Spleen (tissue), 7 donors: ENCODE data around the gene ORC3.

Experiments
- CTCF ChIP-seq, 11 experiments: fragments of 200-600 bp in 7 of 11; fragments of 450-650 bp in 4 of 11; sonication (generic) in 4 of 11; IDR thresholded peaks in 8 of 11; conservative IDR thresholded peaks in 3 of 11; 1 replicate in 7 of 11; 2 replicates in 4 of 11; pipeline versions ENCODE4 v1.4.0 to v1.8.0; 2016 to 2021; ENCODE audit warnings: antibody characterized with exemption in 11 of 11, inconsistent platforms in 4 of 11, mild to moderate bottlenecking in 1 of 11
- POLR2A ChIP-seq, 3 donors: fragments of 450-650 bp; IDR thresholded peaks; one replicate each; pipeline ENCODE4 v1.5.1; 2017; ENCODE audit warnings: antibody characterized with exemption in 3 of 3, mild to moderate bottlenecking in 1 of 3
- POLR2AphosphoS5 ChIP-seq, 3 donors: sonication (generic); formaldehyde crosslinking; IDR thresholded peaks; one replicate each; pipeline ENCODE4 v1.5.1; 2017; ENCODE audit warnings: antibody characterized with exemption in 3 of 3
- donor health status: DM: no; HTN: no; CAD: no; lungs with moderate emphysema.
- donor health status: DM: no; HTN: no; CAD: no.
- donor health status: DM: no; HTN: no; CAD: no.

DNA sequence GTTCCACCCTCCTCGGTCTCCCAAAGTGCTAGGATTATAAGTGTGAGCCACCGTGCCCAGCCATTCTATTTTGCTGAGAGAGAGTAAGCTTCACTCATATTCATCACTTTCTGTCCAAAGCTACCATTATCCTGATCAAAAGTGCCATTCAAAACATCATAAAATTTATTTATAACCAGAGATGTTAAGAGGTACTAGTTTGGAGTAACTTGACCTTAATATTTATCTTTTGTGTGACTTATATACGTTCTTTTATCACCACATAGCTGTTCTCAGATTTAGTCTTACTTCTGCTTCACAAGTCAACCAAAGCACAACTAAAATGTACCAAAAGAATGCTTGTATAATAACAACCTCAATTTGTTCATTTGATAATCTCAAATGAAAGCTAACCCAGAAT lies 94.0 kb downstream of the ORC3 start:
- TF ChIP-seq POLR2AphosphoS5 (IDR thresholded peaks at IDR 0.05), result no peak
- TF ChIP-seq CTCF (IDR thresholded peaks at IDR 0.05 in 8 of 11, conservative IDR thresholded peaks at IDR 0.05 in 3 of 11), result no peak
- no peak for TF ChIP-seq POLR2A (IDR thresholded peaks at IDR 0.05)
